Astrocyte (in vitro differentiated cells and primary cell): ENCODE results near the gene HMMR. TPM values are rescaled to one million over a fixed set of nuclear protein-coding genes. Genes with fewer than 3 reads are reported as not detected.
"Not testable (repeated sequence)": the region's sequence is repeated elsewhere in the genome, so short reads cannot be mapped to it uniquely, and the experiment has no call there.

Experiments
- DNase-seq: peaks from one replicate; pipeline ENCODE4 v3.0.0-alpha.2; 2010; ENCODE audit warnings: low read depth
- FAIRE-seq: peaks from 2 replicates; lab custom pipeline; 2011; peaks lifted over from hg19 to GRCh38; lab: Jason Lieb, UNC
- H2AFZ ChIP-seq: 2 replicates; pipeline ENCODE4 v1.6.0; 2012; ENCODE audit warnings: low read depth, low read length, inconsistent platforms
- H3K27ac ChIP-seq: 2 replicates; pipeline ENCODE4 v1.5.1; 2011; ENCODE audit warnings: low read depth, low read length, inconsistent platforms
- H3K27me3 ChIP-seq: 2 replicates; pipeline ENCODE4 v1.6.0; 2011; ENCODE audit warnings: low read length, inconsistent platforms; ENCODE audit not compliant: insufficient read depth
- H3K36me3 ChIP-seq: 2 replicates; pipeline ENCODE4 v1.5.1; 2011; ENCODE audit warnings: low read length, inconsistent platforms; ENCODE audit not compliant: insufficient read depth
- H3K4me1 ChIP-seq: 2 replicates; pipeline ENCODE4 v1.5.1; 2011; ENCODE audit warnings: low read length, inconsistent platforms; ENCODE audit not compliant: insufficient read depth
- H3K4me2 ChIP-seq: 2 replicates; pipeline ENCODE4 v1.6.0; 2012; ENCODE audit warnings: low read length, inconsistent platforms
- H3K4me3 ChIP-seq: 2 replicates; pipeline ENCODE4 v1.5.1; 2011; ENCODE audit warnings: low read depth, mild to moderate bottlenecking, low read length, inconsistent platforms; ENCODE audit not compliant: insufficient read depth
- H3K79me2 ChIP-seq: 2 replicates; pipeline ENCODE4 v1.6.0; 2012; ENCODE audit warnings: mild to moderate bottlenecking, low read length, inconsistent platforms; ENCODE audit not compliant: insufficient read depth
- H3K9ac ChIP-seq: 2 replicates; pipeline ENCODE4 v1.6.0; 2012; ENCODE audit warnings: mild to moderate bottlenecking, low read length, inconsistent platforms
- H3K9me3 ChIP-seq: 2 replicates; pipeline ENCODE4 v1.5.1; 2012; ENCODE audit warnings: low read depth, mild to moderate bottlenecking, low read length, inconsistent platforms; ENCODE audit not compliant: insufficient read depth
- H4K20me1 ChIP-seq: 2 replicates; pipeline ENCODE4 v1.6.0; 2012; ENCODE audit warnings: low read length, inconsistent platforms; ENCODE audit not compliant: insufficient read depth
- H3K27ac Mint-ChIP-seq: one replicate; pipeline ENCODE4 v1.8.0; 2021; ENCODE audit warnings: mild to moderate bottlenecking, mixed read lengths; ENCODE audit not compliant: unreplicated experiment
- H3K27me3 Mint-ChIP-seq: one replicate; pipeline ENCODE4 v1.8.0; 2021; ENCODE audit warnings: low read depth, mixed read lengths; ENCODE audit not compliant: unreplicated experiment
- H3K36me3 Mint-ChIP-seq: one replicate; pipeline ENCODE4 v1.8.0; 2021; ENCODE audit warnings: low read depth, mixed read lengths; ENCODE audit not compliant: unreplicated experiment
- H3K4me1 Mint-ChIP-seq: one replicate; pipeline ENCODE4 v1.8.0; 2021; ENCODE audit warnings: low read depth, mixed read lengths; ENCODE audit not compliant: unreplicated experiment
- H3K4me3 Mint-ChIP-seq: one replicate; pipeline ENCODE4 v1.8.0; 2021; ENCODE audit warnings: mild to moderate bottlenecking, moderate library complexity, mixed read lengths; ENCODE audit not compliant: unreplicated experiment
- H3K9me3 Mint-ChIP-seq: one replicate; pipeline ENCODE4 v1.8.0; 2021; ENCODE audit warnings: mild to moderate bottlenecking, mixed read lengths; ENCODE audit not compliant: unreplicated experiment
- EZH2 ChIP-seq: IDR thresholded peaks from 2 replicates; pipeline ENCODE4 v1.6.1; 2012; ENCODE audit warnings: mild to moderate bottlenecking, low read length, inconsistent platforms; ENCODE audit not compliant: insufficient read depth
- total RNA-seq: library from RNA; stranded (reverse); gene quantifications from 2 replicates; pipeline ENCODE4 v1.2.1, GENCODE V29; 2021
- TF ChIP-seq, protein P1 (sequence below): IDR thresholded peaks from 2 replicates; pipeline ENCODE4 v1.5.1; 2011; ENCODE audit warnings: low read depth, mild to moderate bottlenecking, inconsistent platforms, low read length, moderate library complexity; ENCODE audit not compliant: insufficient read depth

HMMR gene
- total RNA-seq, 1 donor from 2014 or later, result 4.0 TPM

DNA sequence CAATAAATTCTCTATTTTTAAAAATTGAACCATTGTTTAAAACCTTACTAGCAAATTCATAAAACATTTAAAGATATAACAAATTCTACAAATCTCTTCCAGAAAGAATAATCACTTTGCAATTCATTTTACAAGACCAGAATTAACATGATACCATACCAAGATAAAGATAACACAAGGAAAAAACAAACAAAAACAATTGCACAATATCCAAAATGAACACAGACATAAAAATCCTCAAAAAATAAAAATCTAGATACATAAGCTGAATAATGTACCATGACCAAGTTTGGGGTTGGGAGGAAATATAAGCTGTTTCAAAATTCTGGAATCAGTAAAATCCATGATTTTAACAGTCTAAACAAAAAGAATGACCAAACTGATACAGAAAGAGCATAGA, 11.9 kb upstream of the HMMR start:
- Mint-ChIP-seq H3K4me3 (no peak overlapping the region), H3K36me3 (peaks cover 20% of the 10 kb centered on the region), H3K9me3 (no peaks in the 10 kb centered on the region), H3K4me1 (peaks cover 2% of the 10 kb centered on the region), H3K27me3 (no peaks in the 10 kb centered on the region), H3K27ac (no peak overlapping the region)
- H3K27ac ChIP-seq, result no peak overlapping the region
- no peak for DNase-seq
- H3K4me1 ChIP-seq, result no peaks in the 10 kb centered on the region
- H3K4me3 ChIP-seq, result no peak overlapping the region
- no peak overlapping the region for H2AFZ ChIP-seq
- H3K9me3 ChIP-seq, result no peaks in the 10 kb centered on the region
- FAIRE-seq, result no peak
- no peak overlapping the region for H3K9ac ChIP-seq
- H4K20me1 ChIP-seq, result peaks cover 3% of the 10 kb centered on the region
- peaks cover 49% of the 10 kb centered on the region for H3K36me3 ChIP-seq
- H3K27me3 ChIP-seq, result no peaks in the 10 kb centered on the region
- TF ChIP-seq EZH2, result no peak
- TF ChIP-seq, protein P1, sequence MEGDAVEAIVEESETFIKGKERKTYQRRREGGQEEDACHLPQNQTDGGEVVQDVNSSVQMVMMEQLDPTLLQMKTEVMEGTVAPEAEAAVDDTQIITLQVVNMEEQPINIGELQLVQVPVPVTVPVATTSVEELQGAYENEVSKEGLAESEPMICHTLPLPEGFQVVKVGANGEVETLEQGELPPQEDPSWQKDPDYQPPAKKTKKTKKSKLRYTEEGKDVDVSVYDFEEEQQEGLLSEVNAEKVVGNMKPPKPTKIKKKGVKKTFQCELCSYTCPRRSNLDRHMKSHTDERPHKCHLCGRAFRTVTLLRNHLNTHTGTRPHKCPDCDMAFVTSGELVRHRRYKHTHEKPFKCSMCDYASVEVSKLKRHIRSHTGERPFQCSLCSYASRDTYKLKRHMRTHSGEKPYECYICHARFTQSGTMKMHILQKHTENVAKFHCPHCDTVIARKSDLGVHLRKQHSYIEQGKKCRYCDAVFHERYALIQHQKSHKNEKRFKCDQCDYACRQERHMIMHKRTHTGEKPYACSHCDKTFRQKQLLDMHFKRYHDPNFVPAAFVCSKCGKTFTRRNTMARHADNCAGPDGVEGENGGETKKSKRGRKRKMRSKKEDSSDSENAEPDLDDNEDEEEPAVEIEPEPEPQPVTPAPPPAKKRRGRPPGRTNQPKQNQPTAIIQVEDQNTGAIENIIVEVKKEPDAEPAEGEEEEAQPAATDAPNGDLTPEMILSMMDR, result no peak
- H3K79me2 ChIP-seq, result no peaks in the 10 kb centered on the region
- no peak overlapping the region for H3K4me2 ChIP-seq

DNA sequence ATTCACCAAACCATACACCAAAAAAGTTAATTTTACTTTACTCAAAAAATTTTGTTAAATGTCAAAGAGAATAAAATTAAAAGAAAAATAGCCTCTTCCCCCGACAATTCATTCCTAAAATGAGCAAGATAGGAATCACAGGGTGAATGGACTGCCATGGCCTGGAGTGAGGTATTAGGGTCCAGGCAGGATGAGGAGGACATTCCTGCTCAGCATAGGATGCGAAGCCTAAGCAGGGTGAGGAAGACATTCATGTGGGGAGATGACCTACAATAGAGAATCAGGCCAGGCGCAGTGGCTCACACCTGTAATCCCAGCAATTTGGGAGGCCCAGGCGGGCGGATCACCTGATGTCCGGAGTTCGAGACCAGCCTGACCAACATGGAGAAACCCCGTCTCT, 8.9 kb upstream of the HMMR start:
- no peak for FAIRE-seq
- Mint-ChIP-seq H3K4me3 (no peak overlapping the region), H3K27ac (no peak overlapping the region), H3K27me3 (no peaks in the 10 kb centered on the region), H3K4me1 (no peaks in the 10 kb centered on the region), H3K9me3 (no peaks in the 10 kb centered on the region), H3K36me3 (peaks cover 15% of the 10 kb centered on the region)
- TF ChIP-seq, protein P1, result no peak
- no peak for TF ChIP-seq EZH2
- Histone ChIP-seq H3K36me3 (peaks cover 26% of the 10 kb centered on the region), H3K9me3 (no peaks in the 10 kb centered on the region), H3K79me2 (no peaks in the 10 kb centered on the region), H3K4me2 (no peak overlapping the region), H3K27me3 (no peaks in the 10 kb centered on the region), H4K20me1 (no peaks in the 10 kb centered on the region), H3K27ac (no peak overlapping the region), H3K4me1 (no peaks in the 10 kb centered on the region), H3K4me3 (no peak overlapping the region), H3K9ac (no peak overlapping the region), H2AFZ (no peak overlapping the region)
- no peak for DNase-seq

DNA sequence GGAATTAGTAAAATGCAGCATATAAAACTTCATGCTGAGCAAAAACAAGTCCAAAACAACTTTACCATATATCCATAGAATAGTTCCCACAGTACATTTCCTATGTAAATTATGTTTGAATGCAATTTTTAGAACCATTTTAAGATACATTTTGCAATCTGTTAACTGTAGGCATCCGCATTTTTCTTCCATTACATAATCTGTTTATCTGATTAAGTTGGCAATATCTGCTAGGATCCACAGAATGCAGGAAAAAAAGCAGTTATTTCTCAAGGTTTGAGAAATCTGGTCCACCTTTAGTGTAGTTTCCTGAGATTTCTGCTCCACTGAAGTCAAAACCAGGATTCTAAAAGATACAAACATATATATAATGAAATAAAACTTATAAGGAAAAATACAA, 6.7 kb upstream of the HMMR start:
- H3K4me1 ChIP-seq, result no peaks in the 10 kb centered on the region
- Mint-ChIP-seq H3K27ac (no peak overlapping the region), H3K36me3 (peaks cover 6% of the 10 kb centered on the region), H3K4me1 (no peaks in the 10 kb centered on the region), H3K27me3 (no peaks in the 10 kb centered on the region), H3K9me3 (no peaks in the 10 kb centered on the region), H3K4me3 (no peak overlapping the region)
- H3K9me3 ChIP-seq, result no peaks in the 10 kb centered on the region
- no peak overlapping the region for H3K27ac ChIP-seq
- H3K36me3 ChIP-seq, result peaks cover 9% of the 10 kb centered on the region
- H3K27me3 ChIP-seq, result no peaks in the 10 kb centered on the region
- no peak for TF ChIP-seq EZH2
- TF ChIP-seq, protein P1, result no peak
- FAIRE-seq (no peak), DNase-seq (no peak)
- H3K4me3 ChIP-seq, result no peak overlapping the region
- H4K20me1 ChIP-seq, result no peaks in the 10 kb centered on the region
- peaks cover 15% of the 10 kb centered on the region for H3K79me2 ChIP-seq
- no peak overlapping the region for H2AFZ ChIP-seq
- H3K4me2 ChIP-seq, result no peak overlapping the region
- no peak overlapping the region for H3K9ac ChIP-seq

DNA sequence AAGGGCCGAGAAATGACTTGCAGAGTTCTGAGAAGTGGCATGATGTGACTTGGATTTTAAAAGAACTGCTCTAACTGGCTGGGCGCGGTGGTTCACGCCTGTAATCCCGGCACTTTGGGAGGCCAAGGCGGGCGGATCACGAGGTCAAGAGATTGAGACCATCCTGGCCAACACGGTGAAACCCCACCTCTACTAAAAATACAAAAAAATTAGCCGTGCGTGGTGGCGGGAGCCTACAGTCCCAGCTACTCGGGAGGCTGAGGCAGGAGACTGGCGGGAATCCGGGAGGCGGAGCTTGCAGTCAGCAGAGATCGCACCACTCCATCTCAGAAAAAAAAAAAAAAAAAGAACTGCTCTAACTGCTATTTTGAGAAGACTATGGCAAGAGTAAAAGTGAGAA, 5.0 kb upstream of the HMMR start:
- FAIRE-seq, H3K27ac Mint-ChIP-seq, H3K27ac ChIP-seq, H3K4me1 ChIP-seq, H3K4me3 Mint-ChIP-seq, H3K4me2 ChIP-seq, H3K27me3 ChIP-seq, H3K36me3 Mint-ChIP-seq, H4K20me1 ChIP-seq, H3K4me3 ChIP-seq, H3K9me3 ChIP-seq, H3K4me1 Mint-ChIP-seq, H2AFZ ChIP-seq, H3K9me3 Mint-ChIP-seq, H3K27me3 Mint-ChIP-seq, H3K9ac ChIP-seq, DNase-seq, H3K36me3 ChIP-seq: not testable (repeated sequence)
- H3K79me2 ChIP-seq, result peaks cover 24% of the 10 kb centered on the region
